ENCODE measurements around the gene HSPA8. TPM values are rescaled to one million over a fixed set of nuclear protein-coding genes. Genes with fewer than 3 reads are reported as not detected.

The HSPA8 gene
- total RNA-seq, 1 donor from 2014 or later, result 1,277 TPM

DNA sequence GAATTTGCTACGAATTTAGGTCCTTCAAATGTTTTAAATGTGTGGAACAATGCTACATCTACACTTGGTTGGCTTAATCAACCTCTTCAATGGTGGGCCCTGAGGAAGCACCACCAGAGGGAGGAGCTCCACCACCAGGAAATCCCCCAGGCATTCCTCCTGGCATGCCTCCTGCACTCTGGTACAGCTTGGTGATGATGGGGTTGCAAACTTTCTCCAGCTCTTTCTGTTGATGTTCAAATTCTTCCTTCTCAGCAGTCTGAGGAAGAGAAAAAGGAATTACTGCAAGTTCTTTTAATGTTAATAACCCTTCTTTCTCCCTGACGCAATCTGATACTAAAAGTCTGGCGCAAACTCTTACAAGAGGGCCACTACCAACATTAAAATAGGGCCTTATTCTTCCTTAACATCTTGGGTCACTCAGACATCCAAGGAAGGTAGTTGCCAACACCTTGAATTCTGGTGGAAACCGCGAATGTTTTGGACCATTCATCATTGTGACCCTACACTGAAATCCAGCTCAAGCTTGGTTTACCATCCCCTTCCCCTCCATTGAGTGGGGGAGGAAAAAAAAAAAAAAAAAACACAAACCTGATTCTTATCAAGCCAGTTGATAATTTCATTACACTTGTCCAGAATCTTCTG lies 4.2 kb downstream of the HSPA8 start:
- no peak for DNase-seq (ENCODE audit: low read depth)
- peaks cover 29% of the 10 kb centered on the region for H3K36me3 ChIP-seq (ENCODE audit: control insufficient read depth, insufficient read depth, low read length)
- H3K4me3 ChIP-seq (ENCODE audit: low read depth, low read length), result no peak overlapping the region
- FAIRE-seq, result no peak
- no peaks in the 10 kb centered on the region for H3K27me3 ChIP-seq (ENCODE audit: control insufficient read depth, insufficient read depth, low read length)
- TF ChIP-seq, protein P1, sequence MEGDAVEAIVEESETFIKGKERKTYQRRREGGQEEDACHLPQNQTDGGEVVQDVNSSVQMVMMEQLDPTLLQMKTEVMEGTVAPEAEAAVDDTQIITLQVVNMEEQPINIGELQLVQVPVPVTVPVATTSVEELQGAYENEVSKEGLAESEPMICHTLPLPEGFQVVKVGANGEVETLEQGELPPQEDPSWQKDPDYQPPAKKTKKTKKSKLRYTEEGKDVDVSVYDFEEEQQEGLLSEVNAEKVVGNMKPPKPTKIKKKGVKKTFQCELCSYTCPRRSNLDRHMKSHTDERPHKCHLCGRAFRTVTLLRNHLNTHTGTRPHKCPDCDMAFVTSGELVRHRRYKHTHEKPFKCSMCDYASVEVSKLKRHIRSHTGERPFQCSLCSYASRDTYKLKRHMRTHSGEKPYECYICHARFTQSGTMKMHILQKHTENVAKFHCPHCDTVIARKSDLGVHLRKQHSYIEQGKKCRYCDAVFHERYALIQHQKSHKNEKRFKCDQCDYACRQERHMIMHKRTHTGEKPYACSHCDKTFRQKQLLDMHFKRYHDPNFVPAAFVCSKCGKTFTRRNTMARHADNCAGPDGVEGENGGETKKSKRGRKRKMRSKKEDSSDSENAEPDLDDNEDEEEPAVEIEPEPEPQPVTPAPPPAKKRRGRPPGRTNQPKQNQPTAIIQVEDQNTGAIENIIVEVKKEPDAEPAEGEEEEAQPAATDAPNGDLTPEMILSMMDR (IDR thresholded peaks at IDR 0.05; ENCODE audit: insufficient read depth, low read length, severe bottlenecking), result no peak

DNA sequence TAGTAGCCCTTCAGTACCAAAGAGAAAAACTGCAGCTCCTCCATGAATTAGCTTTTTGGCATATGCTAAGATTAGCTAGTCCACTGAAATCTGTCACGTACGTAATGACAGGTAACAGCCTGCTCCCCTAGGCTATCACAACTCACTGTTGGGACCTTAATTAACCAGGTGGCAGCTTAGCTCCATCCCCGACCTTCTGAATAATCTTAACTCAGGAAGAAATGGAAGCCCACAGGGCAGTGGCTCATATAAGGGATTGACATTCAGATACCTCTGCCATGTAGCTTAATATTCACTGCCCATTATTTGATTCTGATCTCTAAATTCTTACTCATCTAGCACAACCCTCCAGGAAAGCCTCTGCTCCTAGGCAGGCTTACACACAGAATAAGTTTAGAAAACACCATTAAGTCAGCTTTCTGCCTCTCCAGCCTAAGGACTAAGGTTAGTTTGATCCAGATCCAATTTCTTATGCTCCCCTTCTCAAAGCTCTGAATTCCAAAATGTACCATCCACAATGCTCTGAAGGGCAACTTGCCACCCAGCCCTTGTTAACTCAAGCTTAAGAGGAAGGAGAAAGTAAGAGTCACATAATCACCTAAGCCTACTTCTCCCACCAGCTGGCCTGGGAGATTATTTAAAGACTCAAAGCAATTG lies 5.0 kb downstream of the HSPA8 start:
- FAIRE-seq, result no peak

DNA sequence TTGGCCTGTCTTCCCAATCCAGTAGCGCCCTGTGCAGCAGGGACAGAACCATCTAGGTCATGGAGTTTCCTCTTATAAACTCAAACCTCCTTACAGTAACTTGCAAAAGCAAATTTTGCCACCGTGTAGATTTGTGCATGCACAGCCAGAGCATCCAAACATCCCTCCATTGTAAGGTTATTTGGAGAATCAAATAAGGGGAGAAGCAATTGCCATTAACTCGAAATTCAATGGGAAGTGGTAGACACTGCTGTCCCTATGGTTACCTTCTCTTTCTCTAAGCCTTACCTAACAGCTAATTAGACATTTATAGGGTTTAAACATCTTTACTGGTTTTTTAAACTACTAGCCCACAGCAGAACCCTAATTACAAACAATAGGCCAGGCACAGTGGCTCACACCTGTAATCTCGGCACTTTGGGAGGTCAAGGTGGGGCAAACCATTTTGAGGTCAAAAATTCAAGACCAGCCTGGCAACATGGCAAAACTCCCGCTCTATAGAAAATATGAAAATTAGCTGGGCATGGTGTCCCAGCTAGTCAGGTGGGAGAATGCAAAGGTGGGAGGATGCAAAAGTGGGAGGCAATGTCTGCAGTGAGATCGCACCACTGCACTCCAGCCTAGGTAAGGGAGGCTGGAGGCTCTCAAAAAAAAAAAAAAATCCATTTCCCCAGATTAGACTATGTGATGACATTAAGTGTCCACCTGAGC lies 6.6 kb downstream of the HSPA8 start:
- Histone ChIP-seq H3K36me3 (ENCODE audit: control insufficient read depth, insufficient read depth, low read length) (peaks cover 22% of the 10 kb centered on the region), H3K4me3 (ENCODE audit: low read depth, low read length) (no peak overlapping the region), H3K27me3 (ENCODE audit: control insufficient read depth, insufficient read depth, low read length) (no peaks in the 10 kb centered on the region)
- DNase-seq (ENCODE audit: low read depth) (no peak), FAIRE-seq (no peak)
- TF ChIP-seq, protein P1 (IDR thresholded peaks at IDR 0.05; ENCODE audit: insufficient read depth, low read length, severe bottlenecking), result no peak

More for the DNA sequence above, 5.0 kb downstream of the HSPA8 start:
- Histone ChIP-seq H3K4me3 (ENCODE audit: low read depth, low read length) (no peak overlapping the region), H3K36me3 (ENCODE audit: control insufficient read depth, insufficient read depth, low read length) (peaks cover 29% of the 10 kb centered on the region), H3K27me3 (ENCODE audit: control insufficient read depth, insufficient read depth, low read length) (no peaks in the 10 kb centered on the region)
- DNase-seq (ENCODE audit: low read depth), result no peak
- TF ChIP-seq, protein P1 (IDR thresholded peaks at IDR 0.05; ENCODE audit: insufficient read depth, low read length, severe bottlenecking), result no peak

DNA sequence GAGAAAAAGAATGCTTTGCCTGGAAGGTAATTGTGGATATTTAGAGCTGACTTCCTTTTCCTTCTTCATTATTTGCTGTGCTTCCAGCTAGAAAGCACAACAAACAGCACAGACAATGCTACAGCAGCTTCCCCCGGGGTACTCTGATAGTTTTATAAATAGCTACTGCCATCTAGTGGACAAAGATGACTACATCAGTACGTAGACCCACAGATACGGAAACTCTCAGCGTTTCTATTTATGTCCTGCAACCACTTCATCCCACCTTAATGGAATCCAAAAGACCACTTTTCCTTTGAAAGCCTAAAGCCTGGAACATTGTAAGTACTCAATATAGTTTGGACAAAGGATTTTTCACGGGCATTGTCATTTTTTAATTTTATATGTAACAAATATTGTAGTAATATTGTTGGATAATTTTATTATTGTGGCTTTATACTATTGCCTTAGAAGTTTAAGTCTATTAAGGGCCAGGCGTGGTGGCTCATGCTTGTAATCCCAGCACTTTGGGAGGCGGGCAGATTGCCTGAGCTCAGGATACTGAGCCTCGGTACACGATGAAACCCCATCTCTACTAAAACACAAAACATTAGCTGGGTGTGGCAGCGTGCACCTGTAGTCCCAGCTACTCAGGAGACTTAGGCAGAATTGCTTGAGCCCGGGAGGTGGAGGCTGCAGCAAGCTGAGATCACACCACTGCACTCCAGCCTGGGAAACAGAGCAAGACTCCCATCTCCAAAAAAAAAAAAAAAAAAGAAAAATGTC lies 7.5 kb downstream of the HSPA8 start:
- H3K36me3 ChIP-seq (ENCODE audit: control insufficient read depth, insufficient read depth, low read length), result peaks cover 16% of the 10 kb centered on the region
- no peaks in the 10 kb centered on the region for H3K27me3 ChIP-seq (ENCODE audit: control insufficient read depth, insufficient read depth, low read length)
- DNase-seq (ENCODE audit: low read depth) (peak; percentile 66), FAIRE-seq (no peak)
- no peak overlapping the region for H3K4me3 ChIP-seq (ENCODE audit: low read depth, low read length)
- TF ChIP-seq, protein P1 (IDR thresholded peaks at IDR 0.05; ENCODE audit: insufficient read depth, low read length, severe bottlenecking), result peak; percentile 61

DNA sequence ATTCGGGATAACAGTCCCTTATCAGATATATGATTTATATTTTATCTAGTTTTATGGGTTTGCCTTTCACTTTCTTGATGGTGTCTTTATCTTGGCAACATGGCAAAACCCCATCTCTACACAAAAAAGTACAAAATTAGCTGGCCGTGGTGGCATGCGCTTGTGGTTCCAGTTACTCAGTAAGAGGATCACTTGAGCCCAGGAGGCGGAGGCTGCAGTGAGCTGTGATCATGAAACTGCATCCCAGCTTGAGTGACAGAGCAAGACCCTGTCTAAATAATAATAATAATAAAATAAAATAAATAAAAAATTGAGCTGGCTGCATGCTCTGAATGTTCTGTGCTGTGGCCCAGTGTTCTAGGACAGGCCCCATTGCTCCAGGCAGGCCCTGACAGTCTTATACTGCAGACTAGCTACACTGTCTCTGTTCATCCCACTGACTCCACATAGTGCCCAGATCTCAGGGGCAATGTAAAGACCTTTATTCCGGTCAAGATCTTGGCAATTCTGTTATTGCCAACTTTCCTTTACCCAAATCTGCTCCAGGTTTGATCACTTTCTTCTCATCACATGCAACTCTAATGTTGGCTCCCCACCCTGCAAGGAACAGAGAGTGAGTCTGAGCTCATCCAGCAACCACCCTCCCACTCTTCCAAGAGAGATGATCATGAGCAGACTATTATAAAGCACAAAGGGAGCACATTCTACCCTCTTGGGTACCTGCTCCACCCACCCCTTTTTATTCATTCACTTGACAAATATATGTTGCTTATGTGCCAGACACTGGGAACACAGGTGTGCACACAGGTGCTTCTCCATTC lies 8.8 kb downstream of the HSPA8 start:
- peaks cover 6% of the 10 kb centered on the region for H3K36me3 ChIP-seq (ENCODE audit: control insufficient read depth, insufficient read depth, low read length)
- H3K27me3 ChIP-seq (ENCODE audit: control insufficient read depth, insufficient read depth, low read length), result no peaks in the 10 kb centered on the region
- FAIRE-seq (no peak), DNase-seq (ENCODE audit: low read depth) (no peak)
- H3K4me3 ChIP-seq (ENCODE audit: low read depth, low read length), result no peak overlapping the region
- TF ChIP-seq, protein P1 (IDR thresholded peaks at IDR 0.05; ENCODE audit: insufficient read depth, low read length, severe bottlenecking), result no peak
